ENCODE measurements around the gene CPXM2. TPM values are rescaled to one million over a fixed set of nuclear protein-coding genes. Genes with fewer than 3 reads are reported as not detected.

The CPXM2 gene
- polyA plus RNA-seq, 3 donors = not detected

DNA sequence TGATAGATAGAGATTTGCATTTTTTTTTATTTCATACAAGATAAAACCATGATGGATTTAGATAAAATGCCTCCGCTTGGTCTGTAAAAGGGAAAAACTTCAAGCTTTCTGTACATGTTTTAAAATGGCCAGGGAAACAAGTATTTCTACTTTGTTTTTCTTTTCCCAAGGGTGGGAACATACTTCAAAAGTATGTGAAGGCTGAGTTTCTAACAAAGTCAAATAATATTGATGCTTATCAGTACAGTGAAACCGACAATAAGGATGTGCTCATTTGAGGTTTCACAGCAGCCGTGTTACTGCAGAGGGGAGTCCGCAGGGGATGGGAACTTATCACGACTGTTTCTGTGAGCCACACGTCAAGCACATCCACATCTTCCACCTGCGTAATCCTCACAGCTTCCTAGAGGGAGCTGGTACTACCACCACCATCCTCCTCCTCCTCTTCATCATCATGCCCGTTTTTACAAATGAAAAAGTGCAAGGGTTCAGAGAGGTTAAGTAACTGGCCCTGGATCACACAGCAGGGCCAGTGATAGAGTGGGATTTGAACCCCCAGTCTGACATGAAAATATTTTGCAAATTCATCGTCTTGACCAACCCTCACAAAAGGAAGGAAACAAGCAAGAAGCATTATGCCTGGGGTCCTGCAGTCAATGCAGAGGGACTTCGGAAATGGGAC, 131.1 kb downstream of the CPXM2 start:
- H3K4me2 ChIP-seq (replicated peaks; ENCODE audit: extremely low read depth, low read length, poor library complexity, severe bottlenecking) = no peak overlapping the region
- no peaks in the 10 kb centered on the region for H4K20me1 ChIP-seq (ENCODE audit: insufficient read depth, low read length)
- no peak overlapping the region for H3K27ac Mint-ChIP-seq
- H3K36me3 Mint-ChIP-seq = no peaks in the 10 kb centered on the region
- H3K27me3 ChIP-seq (ENCODE audit: control insufficient read depth in 2 of 2, insufficient read depth in 2 of 2, low read length in 2 of 2) = peaks cover 0 to 7% of the 10 kb centered on the region in 2 donors
- 65% methylated on average over 7 of the region's 10 CpGs for WGBS (ENCODE audit: insufficient coverage)
- no peaks in the 10 kb centered on the region for H3K9me3 Mint-ChIP-seq
- peaks cover 16 to 18% (median 16%) of the 10 kb centered on the region in 3 donors for H3K27me3 Mint-ChIP-seq (ENCODE audit: low read depth in 3 of 3)
- H2AFZ ChIP-seq (ENCODE audit: insufficient read depth, low read depth, low read length, poor library complexity, severe bottlenecking) = no peak overlapping the region
- H3K4me3 Mint-ChIP-seq = no peak overlapping the region
- no peak for DNase-seq
- no peaks in the 10 kb centered on the region for H3K4me1 Mint-ChIP-seq
- no peak overlapping the region for H3K9ac ChIP-seq (ENCODE audit: insufficient read depth, low read length, poor library complexity, severe bottlenecking)
- intact Hi-C loops (cut with micrococcal nuclease) = loop anchor here in 1 of 2 donors (2.0 kb wide), 1 partner anchor 28 kb away; no protein-coding TSS in a partner anchor
- TF ChIP-seq, protein P1, sequence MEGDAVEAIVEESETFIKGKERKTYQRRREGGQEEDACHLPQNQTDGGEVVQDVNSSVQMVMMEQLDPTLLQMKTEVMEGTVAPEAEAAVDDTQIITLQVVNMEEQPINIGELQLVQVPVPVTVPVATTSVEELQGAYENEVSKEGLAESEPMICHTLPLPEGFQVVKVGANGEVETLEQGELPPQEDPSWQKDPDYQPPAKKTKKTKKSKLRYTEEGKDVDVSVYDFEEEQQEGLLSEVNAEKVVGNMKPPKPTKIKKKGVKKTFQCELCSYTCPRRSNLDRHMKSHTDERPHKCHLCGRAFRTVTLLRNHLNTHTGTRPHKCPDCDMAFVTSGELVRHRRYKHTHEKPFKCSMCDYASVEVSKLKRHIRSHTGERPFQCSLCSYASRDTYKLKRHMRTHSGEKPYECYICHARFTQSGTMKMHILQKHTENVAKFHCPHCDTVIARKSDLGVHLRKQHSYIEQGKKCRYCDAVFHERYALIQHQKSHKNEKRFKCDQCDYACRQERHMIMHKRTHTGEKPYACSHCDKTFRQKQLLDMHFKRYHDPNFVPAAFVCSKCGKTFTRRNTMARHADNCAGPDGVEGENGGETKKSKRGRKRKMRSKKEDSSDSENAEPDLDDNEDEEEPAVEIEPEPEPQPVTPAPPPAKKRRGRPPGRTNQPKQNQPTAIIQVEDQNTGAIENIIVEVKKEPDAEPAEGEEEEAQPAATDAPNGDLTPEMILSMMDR (IDR thresholded peaks at IDR 0.05) = no peak
- no peak overlapping the region for H3K4me3 ChIP-seq (replicated peaks in 1 of 3; ENCODE audit: low read depth in 2 of 3, low read length in 3 of 3)
- H3K79me2 ChIP-seq (ENCODE audit: insufficient read depth, low read length) = no peaks in the 10 kb centered on the region
- no peaks in the 10 kb centered on the region for H3K4me1 ChIP-seq (ENCODE audit: control insufficient read depth in 1 of 2, insufficient read depth in 2 of 2, low read length in 2 of 2)
- no peaks in the 10 kb centered on the region for H3K9me3 ChIP-seq (replicated peaks in 1 of 2; ENCODE audit: control insufficient read depth in 1 of 2, insufficient read depth in 1 of 2, low read length in 2 of 2)
- H3K36me3 ChIP-seq (replicated peaks in 1 of 2; ENCODE audit: control insufficient read depth in 1 of 2, insufficient read depth in 2 of 2, low read length in 2 of 2) = no peaks in the 10 kb centered on the region
- H3K27ac ChIP-seq (ENCODE audit: low read depth in 1 of 2, low read length in 2 of 2) = no peak overlapping the region

DNA sequence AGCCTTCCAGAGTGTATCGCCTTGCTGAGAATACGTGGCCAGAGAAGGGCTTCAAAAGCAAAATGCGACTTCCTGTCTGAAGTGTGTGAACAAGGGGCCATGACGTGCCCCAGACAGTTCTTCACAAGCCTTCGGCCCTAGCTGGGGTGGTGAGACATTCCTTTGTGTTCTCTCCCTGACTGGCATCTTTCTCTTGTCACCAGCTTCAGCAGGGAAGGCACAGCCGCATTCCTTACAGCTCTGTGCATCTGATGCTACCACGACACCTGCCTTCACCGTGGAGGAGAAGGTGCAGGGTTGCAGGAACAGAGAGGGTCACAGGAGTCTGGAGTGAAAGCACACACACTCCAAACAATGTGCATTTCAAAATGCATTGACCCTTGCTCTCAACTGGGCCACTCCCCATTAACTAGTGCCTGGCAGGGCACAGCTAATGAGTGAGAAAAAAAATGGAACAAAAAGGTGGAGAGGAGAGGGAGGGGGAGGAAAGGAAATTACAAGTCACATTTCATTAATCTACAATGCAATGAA, 132.0 kb downstream of the CPXM2 start:
- TF ChIP-seq, protein P1 (IDR thresholded peaks at IDR 0.05) = no peak
- H3K4me1 Mint-ChIP-seq = no peaks in the 10 kb centered on the region
- H3K79me2 ChIP-seq (ENCODE audit: insufficient read depth, low read length) = no peaks in the 10 kb centered on the region
- 56% methylated on average over 8 of the region's 8 CpGs for WGBS (ENCODE audit: insufficient coverage)
- H2AFZ ChIP-seq (ENCODE audit: insufficient read depth, low read depth, low read length, poor library complexity, severe bottlenecking) = no peak overlapping the region
- H3K27me3 Mint-ChIP-seq (ENCODE audit: low read depth in 3 of 3) = peaks cover 14 to 19% (median 16%) of the 10 kb centered on the region in 3 donors
- H3K9me3 Mint-ChIP-seq = no peaks in the 10 kb centered on the region
- no peak for DNase-seq
- intact Hi-C loops (cut with micrococcal nuclease) = loop anchor here in 1 of 2 donors (2.0 kb wide), 1 partner anchor 29 kb away; no protein-coding TSS in a partner anchor
- no peak overlapping the region for H3K4me3 Mint-ChIP-seq
- H3K36me3 Mint-ChIP-seq = no peaks in the 10 kb centered on the region
- H3K4me1 ChIP-seq (ENCODE audit: control insufficient read depth in 1 of 2, insufficient read depth in 2 of 2, low read length in 2 of 2) = no peaks in the 10 kb centered on the region
- no peaks in the 10 kb centered on the region for H3K9me3 ChIP-seq (replicated peaks in 1 of 2; ENCODE audit: control insufficient read depth in 1 of 2, insufficient read depth in 1 of 2, low read length in 2 of 2)
- no peak overlapping the region for H3K4me2 ChIP-seq (replicated peaks; ENCODE audit: extremely low read depth, low read length, poor library complexity, severe bottlenecking)
- H3K27me3 ChIP-seq (ENCODE audit: control insufficient read depth in 2 of 2, insufficient read depth in 2 of 2, low read length in 2 of 2) = peaks cover 0 to 7% of the 10 kb centered on the region in 2 donors
- H3K27ac Mint-ChIP-seq = no peak overlapping the region
- no peak overlapping the region for H3K27ac ChIP-seq (ENCODE audit: low read depth in 1 of 2, low read length in 2 of 2)
- no peak overlapping the region for H3K4me3 ChIP-seq (replicated peaks in 1 of 3; ENCODE audit: low read depth in 2 of 3, low read length in 3 of 3)
- no peaks in the 10 kb centered on the region for H3K36me3 ChIP-seq (replicated peaks in 1 of 2; ENCODE audit: control insufficient read depth in 1 of 2, insufficient read depth in 2 of 2, low read length in 2 of 2)
- H3K9ac ChIP-seq (ENCODE audit: insufficient read depth, low read length, poor library complexity, severe bottlenecking) = no peak overlapping the region
- no peaks in the 10 kb centered on the region for H4K20me1 ChIP-seq (ENCODE audit: insufficient read depth, low read length)
